ENCODE measurements around the gene LRP1B.

- TF ChIP-seq CTCF (IDR thresholded peaks at IDR 0.05), result no peak
- TF ChIP-seq EZH2 (IDR thresholded peaks at IDR 0.05; ENCODE audit: borderline replicate concordance, insufficient read depth, low read depth, low read length, poor library complexity, severe bottlenecking), result no peak
These were observed 1720.1 kb downstream of the LRP1B start for GRCh38 chr2:140410695-140411094.
